ENCODE measurements around the gene TIE1.

TIE1 gene

DNA sequence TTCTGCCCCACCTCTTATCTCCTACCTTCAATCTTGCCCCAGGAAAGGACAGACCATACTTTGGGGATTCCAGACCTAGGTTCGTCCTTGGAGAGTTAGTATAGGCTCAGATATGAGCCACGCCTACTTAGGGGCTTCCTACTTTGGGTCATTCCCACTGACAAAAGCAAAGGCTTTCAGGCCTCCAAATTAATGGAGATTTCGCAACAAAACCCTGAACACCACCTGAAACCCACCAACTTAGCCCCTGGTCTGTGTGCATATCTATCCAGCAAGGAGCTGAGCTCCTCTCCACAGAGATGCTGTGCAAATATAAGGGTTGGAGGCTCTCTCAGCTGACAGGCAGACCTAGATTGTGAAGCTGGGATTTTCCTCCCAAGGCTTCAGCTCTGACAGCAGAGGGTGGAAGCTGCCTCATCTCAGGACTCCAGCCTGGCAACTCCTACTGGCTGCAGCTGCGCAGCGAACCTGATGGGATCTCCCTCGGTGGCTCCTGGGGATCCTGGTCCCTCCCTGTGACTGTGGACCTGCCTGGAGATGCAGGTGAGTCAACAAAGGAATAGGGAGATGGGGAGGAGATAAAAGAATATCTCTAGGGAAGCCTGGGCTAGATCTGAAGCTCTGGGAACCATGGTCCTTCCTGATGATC lies 38.9 kb downstream of the TIE1 start:
- no peak for DNase-seq

- DNase-seq, result no peak
These were observed 39.8 kb downstream of the TIE1 start for GRCh38 chr1:43340559-43340958.

DNA sequence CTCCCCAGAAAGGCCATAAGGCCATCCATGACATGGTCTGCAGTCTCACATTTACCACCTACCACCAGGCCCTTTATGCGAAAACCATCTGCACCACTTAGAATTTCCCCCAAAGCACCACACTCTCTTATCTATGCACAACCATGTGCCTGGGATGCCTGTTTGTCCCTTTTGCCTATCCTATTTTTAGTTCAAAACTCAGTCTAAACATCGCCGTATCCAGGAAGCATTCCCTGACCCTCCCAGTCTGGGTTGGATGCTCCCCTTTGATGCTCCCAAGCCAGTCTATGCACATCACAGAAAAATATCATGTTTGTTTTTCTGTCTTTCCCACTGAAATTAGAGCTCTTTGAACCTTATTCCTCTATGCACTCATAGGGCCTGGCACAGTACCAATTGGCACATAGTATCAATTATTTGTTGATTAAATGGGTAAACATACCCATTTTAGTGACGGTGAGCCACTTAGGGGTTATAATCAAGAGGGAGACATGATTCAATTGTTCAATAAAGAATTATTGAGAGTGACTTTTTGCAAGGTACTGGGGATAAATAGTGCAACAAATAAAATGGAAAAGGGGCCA lies 43.6 kb downstream of the TIE1 start:
- no peak for DNase-seq

DNA sequence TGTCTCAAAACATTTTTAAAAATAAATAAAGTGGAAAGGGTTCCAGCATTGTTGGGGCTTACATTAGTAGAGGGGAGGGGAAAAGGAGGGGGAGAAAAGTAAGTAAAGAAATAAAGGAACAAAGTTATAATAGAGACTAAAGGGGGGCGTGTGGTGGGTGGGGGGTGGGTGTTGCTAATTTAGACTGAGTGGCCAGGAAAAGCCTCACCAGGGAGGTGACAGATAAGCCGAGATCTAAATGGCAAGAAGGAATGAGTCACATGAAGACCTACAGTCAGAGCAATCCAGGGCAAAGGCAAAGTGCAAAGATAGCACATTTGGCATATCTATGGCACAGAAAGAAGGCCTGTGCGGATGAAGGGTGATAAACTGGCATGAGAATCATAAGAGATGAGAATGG lies 44.3 kb downstream of the TIE1 start:
- DNase-seq, result no peak

DNA sequence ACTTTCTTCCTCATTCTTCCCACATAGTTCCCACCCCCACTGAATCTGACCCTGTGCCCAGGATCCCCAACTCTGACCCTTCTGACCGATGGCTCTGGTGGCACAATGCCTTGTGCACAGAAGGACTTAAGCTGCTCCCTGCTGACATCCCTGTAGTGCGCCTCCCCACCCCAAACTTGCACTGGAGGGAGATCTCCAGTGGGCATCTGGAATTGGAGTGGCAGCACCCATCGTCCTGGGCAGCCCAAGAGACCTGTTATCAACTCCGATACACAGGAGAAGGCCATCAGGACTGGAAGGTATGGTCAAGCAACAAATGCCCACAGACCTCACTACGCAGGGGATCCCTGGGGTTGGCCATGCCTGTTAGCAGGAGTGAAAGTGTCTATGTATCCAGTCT lies 45.9 kb downstream of the TIE1 start:
- no peak for DNase-seq

DNA sequence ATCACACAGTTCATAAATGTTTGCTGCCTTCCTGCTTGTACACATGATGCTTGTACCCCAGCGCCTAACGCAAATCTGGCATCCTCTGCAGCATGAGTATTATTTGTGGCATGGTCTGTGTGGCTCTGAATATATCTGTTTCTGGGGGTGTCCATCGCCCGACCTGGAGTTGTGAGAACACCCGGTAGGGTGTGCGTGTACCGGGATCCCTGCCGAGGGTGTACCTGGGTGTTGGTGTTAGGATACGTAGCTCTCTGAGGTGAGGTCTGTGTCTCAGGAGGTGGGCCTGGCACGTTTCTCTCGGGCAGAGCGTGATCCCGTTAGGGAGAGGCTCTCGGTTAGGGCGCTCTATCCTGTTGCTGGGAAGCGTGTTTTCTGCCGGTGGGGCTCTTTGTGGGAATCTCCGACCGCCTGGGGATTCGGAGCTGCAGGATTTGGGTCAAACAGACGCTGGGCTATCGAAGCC lies 47.6 kb downstream of the TIE1 start:
- peak in 3 of 14 donors; percentile 50 to 79 (median 60) for DNase-seq

- DNase-seq, result peak in 11 of 14 donors; percentile 18 to 86 (median 47)
These were observed 48.2 kb downstream of the TIE1 start for GRCh38 chr1:43348809-43349593.

DNA sequence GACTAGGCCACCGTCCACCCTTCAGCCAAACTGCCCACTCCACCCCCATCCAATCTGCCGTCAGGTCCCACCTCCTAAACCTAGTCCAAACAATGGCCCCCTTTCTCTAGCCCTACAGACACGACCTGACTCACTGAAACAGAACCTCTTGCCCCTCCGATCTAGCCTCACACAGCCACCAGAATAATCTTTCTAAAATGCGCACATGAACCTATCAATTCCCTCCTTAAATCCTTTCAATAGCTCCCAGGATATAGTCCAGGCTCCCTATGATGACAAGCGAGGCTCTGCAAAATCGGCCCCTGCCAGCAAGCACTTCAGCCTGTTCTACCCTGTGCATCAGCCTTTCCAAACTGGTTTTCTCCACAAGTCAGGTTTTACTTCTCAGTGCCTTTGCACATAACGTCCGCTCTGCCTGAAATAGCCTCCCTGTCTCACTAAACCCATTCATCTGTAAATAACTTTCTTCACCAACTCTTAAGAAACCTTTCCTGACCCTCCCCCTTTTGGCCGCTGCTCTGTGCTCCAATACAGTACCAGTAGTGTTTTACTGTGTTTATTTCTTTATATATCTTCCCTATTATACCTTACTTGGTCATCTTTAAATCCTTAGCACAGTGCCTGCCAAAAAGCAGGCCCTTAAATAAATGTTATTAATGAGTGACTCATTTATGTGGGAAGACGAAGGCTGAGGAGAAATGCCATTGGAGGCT lies 49.0 kb downstream of the TIE1 start:
- DNase-seq, result peak in 3 of 14 donors; percentile 32 to 44 (median 41)

DNA sequence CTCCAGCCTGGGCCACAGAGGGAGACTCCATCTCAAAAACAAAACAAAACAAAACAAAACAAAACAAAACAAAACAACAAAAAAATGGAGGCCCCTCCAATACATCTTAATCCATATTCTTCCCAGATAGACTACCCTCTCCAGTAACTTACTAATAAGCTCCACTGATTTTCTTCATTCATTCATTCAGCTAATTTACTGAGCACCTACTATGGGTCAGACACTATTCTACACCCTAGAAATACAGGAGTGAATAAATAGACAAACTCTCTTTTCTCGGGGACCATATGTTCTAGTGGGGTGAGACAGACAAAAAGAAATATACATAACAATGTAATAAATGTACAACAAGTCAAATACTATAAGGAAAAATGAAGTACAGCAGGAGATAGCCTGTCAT lies 50.2 kb downstream of the TIE1 start:
- no peak for DNase-seq

- no peak for DNase-seq
These were observed 50.9 kb downstream of the TIE1 start for GRCh38 chr1:43351421-43352350.

DNA sequence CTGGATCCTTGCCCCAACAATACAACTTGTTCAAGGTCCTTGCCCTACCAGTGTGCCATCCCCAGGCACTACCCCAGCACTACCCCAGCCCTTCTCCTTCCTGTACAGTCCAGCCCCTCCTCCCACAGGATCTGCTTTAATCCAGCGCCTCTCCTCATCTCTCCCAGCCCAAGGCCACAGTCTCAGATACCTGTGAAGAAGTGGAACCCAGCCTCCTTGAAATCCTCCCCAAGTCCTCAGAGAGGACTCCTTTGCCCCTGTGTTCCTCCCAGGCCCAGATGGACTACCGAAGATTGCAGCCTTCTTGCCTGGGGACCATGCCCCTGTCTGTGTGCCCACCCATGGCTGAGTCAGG lies 51.5 kb downstream of the TIE1 start:
- DNase-seq, result no peak

GRCh38 chr1:43352881-43353280 lies 52.1 kb downstream of the TIE1 start:
- no peak for DNase-seq

GRCh38 chr1:43354471-43354870 lies 53.7 kb downstream of the TIE1 start:
- no peak for DNase-seq

GRCh38 chr1:43354936-43355335 lies 54.2 kb downstream of the TIE1 start:
- no peak for DNase-seq

GRCh38 chr1:43357251-43357650 lies 56.5 kb downstream of the TIE1 start:
- DNase-seq, result no peak

DNA sequence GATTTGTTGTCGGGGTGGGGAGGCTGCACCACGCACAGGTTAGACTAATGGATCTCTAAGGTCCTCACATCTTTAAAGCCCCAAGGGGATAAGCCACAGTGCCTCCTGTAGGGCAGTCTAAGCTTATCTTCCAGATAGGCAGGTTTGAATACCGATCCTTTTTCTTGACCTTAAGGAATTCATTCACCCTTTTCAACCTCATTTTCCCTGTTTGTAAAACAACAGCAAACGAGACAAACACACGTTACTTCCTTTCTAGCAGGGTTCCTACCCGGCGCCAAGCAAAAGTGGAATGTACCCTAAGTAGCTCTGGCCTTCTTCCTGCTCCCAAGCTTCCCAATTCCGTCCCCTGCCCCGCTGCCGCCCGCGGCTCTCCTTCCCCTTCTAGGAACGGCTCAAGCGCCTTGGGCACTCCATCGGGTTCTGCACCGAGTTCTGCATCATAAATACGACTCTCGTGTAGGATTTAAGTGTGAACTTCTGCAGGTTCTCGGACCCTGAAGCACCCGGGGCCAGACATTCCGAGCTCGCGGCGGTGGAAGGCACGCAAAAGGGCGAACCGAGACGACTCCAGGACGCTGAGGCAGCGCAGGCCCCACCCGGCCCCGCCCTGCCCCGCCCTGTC lies 57.5 kb downstream of the TIE1 start:
- peak in 1 of 14 donors; percentile 34 for DNase-seq

DNA sequence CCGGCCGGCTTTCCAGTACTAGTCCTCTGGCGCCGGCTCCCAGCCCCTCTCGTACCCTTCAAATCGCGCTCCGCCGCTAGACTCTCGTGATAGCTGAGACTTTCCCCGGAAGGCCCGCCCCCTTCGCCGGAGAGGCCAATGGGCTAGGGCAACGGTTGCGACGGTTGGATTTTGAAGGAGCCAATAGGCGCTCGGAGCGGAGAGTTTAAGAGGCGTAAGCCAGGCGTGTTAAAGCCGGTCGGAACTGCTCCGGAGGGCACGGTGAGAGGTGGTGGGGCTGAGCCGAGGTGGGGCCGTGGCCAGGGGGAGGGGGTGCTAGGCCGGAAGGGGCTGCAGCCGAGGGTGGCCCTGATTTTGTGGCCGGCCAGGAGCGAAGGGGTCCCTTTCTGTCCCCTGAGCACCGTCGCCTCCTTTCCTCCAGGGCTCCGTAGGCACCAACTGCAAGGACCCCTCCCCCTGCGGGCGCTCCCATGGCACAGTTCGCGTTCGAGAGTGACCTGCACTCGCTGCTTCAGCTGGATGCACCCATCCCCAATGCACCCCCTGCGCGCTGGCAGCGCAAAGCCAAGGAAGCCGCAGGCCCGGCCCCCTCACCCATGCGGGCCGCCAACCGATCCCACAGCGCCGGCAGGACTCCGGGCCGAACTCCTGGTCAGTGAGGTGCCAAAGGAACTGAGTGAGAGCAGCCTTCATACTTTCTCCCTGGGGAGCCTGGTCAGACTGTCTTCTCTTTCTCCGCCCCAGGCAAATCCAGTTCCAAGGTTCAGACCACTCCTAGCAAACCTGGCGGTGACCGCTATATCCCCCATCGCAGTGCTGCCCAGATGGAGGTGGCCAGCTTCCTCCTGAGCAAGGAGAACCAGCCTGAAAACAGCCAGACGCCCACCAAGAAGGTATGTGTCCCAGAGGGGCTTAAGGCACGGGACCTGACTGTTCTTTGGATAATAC lies 58.2 kb downstream of the TIE1 start, which contains the start of gene CDC20:
Gene CDC20 (plus strand): TSS at position 236 of the 948 bp plus-strand sequence. CDS start 235 bp downstream, at position 471.
- peak; percentile 56 to 96 (median 92) for DNase-seq

- no peak for DNase-seq
These were observed 58.9 kb downstream of the TIE1 start for GRCh38 chr1:43359696-43360095.

- DNase-seq, result no peak
These were observed 59.8 kb downstream of the TIE1 start for GRCh38 chr1:43360616-43361015.
